Measurements from ENCODE around the gene DDX5. TPM values are rescaled to one million over a fixed set of nuclear protein-coding genes. Genes with fewer than 3 reads are reported as not detected.
"Not testable (repeated sequence)": the region's sequence is repeated elsewhere in the genome, so short reads cannot be mapped to it uniquely, and the experiment has no call there.

Gene DDX5
- total RNA-seq, 1 experiment from 2014 or later, result 798 TPM

DNA sequence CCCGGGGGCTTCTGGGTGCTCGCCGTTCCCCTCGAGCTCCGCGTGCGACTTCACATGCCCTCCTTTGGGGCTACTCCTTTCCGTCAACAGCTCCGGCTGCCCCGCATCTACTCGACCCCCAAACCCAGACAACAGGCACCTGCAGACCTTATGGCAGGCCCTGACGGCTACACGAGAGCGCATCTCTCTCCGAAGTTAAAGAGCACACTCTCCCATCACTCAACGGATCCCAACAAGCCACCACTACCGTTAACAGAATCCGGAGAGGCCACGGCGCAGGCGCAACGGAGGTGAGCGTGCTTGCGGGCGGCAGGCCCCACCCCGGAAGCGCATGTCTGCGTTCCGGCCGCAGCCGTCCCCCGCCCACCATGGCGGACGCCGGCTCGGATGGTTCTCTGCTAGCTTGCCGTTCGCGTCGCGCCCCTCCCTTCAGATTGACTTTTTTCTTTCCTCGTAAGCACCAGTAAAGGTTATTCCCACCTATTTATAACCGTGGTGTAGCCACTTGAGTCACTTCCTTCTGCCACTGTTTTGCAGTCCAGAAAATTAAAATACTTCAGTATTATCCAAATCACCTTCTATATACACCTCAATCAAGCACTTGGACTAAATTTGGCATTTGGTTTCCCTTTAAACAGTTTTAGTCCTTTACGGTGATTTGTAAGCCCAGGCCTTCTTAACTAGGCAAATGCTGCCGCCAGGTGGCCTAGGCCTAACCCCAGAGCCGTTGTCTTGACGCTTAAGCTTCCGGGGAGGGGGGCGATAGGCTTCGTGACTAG is 9.1 kb downstream of the DDX5 start, which contains the start of gene POLG2 (continued):
- TF ChIP-seq, protein P1, sequence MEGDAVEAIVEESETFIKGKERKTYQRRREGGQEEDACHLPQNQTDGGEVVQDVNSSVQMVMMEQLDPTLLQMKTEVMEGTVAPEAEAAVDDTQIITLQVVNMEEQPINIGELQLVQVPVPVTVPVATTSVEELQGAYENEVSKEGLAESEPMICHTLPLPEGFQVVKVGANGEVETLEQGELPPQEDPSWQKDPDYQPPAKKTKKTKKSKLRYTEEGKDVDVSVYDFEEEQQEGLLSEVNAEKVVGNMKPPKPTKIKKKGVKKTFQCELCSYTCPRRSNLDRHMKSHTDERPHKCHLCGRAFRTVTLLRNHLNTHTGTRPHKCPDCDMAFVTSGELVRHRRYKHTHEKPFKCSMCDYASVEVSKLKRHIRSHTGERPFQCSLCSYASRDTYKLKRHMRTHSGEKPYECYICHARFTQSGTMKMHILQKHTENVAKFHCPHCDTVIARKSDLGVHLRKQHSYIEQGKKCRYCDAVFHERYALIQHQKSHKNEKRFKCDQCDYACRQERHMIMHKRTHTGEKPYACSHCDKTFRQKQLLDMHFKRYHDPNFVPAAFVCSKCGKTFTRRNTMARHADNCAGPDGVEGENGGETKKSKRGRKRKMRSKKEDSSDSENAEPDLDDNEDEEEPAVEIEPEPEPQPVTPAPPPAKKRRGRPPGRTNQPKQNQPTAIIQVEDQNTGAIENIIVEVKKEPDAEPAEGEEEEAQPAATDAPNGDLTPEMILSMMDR (IDR thresholded peaks at IDR 0.05 in 2 of 3, conservative IDR thresholded peaks at IDR 0.05 in 1 of 3; ENCODE audit: borderline replicate concordance in 1 of 3, insufficient read depth in 1 of 3, low read depth in 2 of 3, low read length in 2 of 3), result peak; percentile 69 to 81 (median 72); a peak in 5 of 6 replicates

DNA sequence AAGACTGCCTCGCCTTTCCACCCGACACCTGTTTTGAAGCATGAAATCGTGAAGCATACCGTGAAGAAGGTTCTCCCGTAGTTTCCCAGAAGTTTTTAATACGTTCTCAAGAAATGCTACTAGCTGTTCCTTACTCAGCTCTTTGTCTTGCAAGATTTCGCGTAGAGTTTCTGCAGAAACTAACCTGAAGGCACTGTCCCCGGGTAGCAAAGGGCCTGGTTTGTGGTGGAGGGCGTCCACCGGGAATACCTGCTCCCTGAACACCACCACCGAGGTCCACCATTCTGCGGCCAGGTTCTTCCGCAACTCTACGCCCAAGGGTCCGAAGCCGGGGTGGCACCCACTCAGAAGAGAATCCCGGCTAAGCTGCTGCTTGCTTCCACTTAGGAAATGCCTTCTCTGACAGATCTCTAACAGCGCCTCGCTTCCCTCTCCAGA is 9.7 kb downstream of the DDX5 start:
- H3K4me2 ChIP-seq (ENCODE audit: low read length), result peak overlapping the region; percentile 80
- ChIA-PET CTCF (interaction anchor here (1.3 to 4.5 kb wide), 3 partner anchors 10 to 76 kb away, joined by 3 to 68 read pairs (median 14); partner anchors contain the start of genes CEP95 and DDX5), POLR2A (interaction anchor here (0.7 to 8.5 kb wide), 5 partner anchors 9 to 75 kb away, joined by 3 to 119 read pairs (median 4); partner anchors contain the start of genes CEP95 and DDX5), RAD21 (ENCODE audit: low non-redundant PET in 1 of 2, low total read pairs in 2 of 2, uncharacterized antibody in 2 of 2, unreplicated experiment in 2 of 2) (interaction anchor here in 1 of 2 experiments (0.7 to 1.7 kb wide), 3 partner anchors 10 to 76 kb away, joined by 3 to 5 read pairs (median 5); partner anchors contain the start of genes CEP95 and DDX5)
- peak overlapping the region; percentile 79 for H3K27ac ChIP-seq (ENCODE audit: low read depth, low read length)
- ATAC-seq (no peak), DNase-seq (ENCODE audit: low read depth, low spot score) (no peak)
- intact Hi-C loops (cut with micrococcal nuclease), result loop anchor here (5.0 to 10.0 kb wide), 2 partner anchors 166 to 352 kb away; partner anchors contain the start of gene SMURF2
- peak overlapping the region; percentile 73 to 78 for H3K4me3 ChIP-seq (replicated peaks in 1 of 2; ENCODE audit: low read depth in 1 of 2, low read length in 2 of 2)
- H2AFZ ChIP-seq (ENCODE audit: low read depth, low read length, poor library complexity, severe bottlenecking), result no peak overlapping the region
- H3K4me1 ChIP-seq (ENCODE audit: control insufficient read depth in 1 of 2, insufficient read depth in 2 of 2, low read length in 2 of 2), result peaks cover 10 to 50% of the 10 kb centered on the region in 2 experiments; a peak in 3 of 4 replicates
- H3K9ac ChIP-seq (ENCODE audit: low read length), result peak overlapping the region; percentile 77
- H3K9me3 ChIP-seq (ENCODE audit: control insufficient read depth in 1 of 2, insufficient read depth in 1 of 2, low read depth in 1 of 2, low read length in 2 of 2), result no peaks in the 10 kb centered on the region
- no TSS peak for BruUV-seq (replicated peaks)
- H3K36me3 ChIP-seq (ENCODE audit: control insufficient read depth in 1 of 2, insufficient read depth in 2 of 2, low read length in 2 of 2), result peaks cover 29 to 35% of the 10 kb centered on the region in 2 experiments
- H3K9me2 ChIP-seq (ENCODE audit: insufficient read depth), result no peaks in the 10 kb centered on the region
- TF ChIP-seq SP1 (IDR thresholded peaks at IDR 0.05; ENCODE audit: low read depth) (no peak), EZH2phosphoT487 (IDR thresholded peaks at IDR 0.05; ENCODE audit: borderline replicate concordance) (no peak), EGR1 (IDR thresholded peaks at IDR 0.05; ENCODE audit: low read depth) (no peak), TCF7L2 (IDR thresholded peaks at IDR 0.05; ENCODE audit: borderline replicate concordance, extremely low read depth, insufficient read depth, insufficient read length) (no peak)
- TF ChIP-seq, protein P2, sequence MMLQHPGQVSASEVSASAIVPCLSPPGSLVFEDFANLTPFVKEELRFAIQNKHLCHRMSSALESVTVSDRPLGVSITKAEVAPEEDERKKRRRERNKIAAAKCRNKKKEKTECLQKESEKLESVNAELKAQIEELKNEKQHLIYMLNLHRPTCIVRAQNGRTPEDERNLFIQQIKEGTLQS (IDR thresholded peaks at IDR 0.05), result no peak
- TF ChIP-seq, protein P1 (IDR thresholded peaks at IDR 0.05 in 2 of 3, conservative IDR thresholded peaks at IDR 0.05 in 1 of 3; ENCODE audit: borderline replicate concordance in 1 of 3, insufficient read depth in 1 of 3, low read depth in 2 of 3, low read length in 2 of 3), result no peak
- peaks cover 28% of the 10 kb centered on the region; the same call in 1 of the 2 replicates for H4K20me1 ChIP-seq (ENCODE audit: insufficient read depth)
- no peaks in the 10 kb centered on the region for H3K27me3 ChIP-seq (ENCODE audit: insufficient read depth, low read length)
- H3K79me2 ChIP-seq (ENCODE audit: insufficient read depth, low read length), result peaks cover 72% of the 10 kb centered on the region

DNA sequence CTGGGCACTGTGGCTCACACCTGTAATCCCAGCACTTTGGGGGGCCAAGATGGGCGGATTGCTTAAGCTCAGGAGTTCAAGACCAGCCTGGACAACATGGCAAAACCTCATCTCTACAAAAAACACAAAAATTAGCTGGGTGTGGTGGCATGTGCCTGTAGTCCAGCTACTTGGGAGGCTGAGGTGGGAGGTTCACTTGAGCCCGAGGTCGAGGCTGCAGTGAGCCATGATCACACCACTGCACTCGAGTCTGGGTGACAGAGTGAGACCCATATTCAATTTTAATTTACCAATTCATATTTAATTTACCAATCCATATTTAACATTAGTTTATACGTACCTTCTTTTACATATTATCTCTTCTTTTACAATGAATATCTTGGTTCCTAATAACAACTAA is 10.8 kb downstream of the DDX5 start:
- POLR2A ChIA-PET, result interaction anchor here (8.5 kb wide), 1 partner anchor 10 kb away, joined by 119 read pairs; the partner anchor contains the start of genes CEP95 and DDX5
- not testable (repeated sequence) for H3K9ac ChIP-seq (ENCODE audit: low read length)
- H3K36me3 ChIP-seq (ENCODE audit: control insufficient read depth in 1 of 2, insufficient read depth in 2 of 2, low read length in 2 of 2), result peaks cover 24 to 35% of the 10 kb centered on the region in 2 experiments

More for the DNA sequence above, 10.8 kb downstream of the DDX5 start:
- H2AFZ ChIP-seq (ENCODE audit: low read depth, low read length, poor library complexity, severe bottlenecking); BruUV-seq (replicated peaks); H3K27ac ChIP-seq (ENCODE audit: low read depth, low read length); CTCF ChIA-PET; H3K27me3 ChIP-seq (ENCODE audit: insufficient read depth, low read length); H3K9me3 ChIP-seq (ENCODE audit: control insufficient read depth in 1 of 2, insufficient read depth in 1 of 2, low read depth in 1 of 2, low read length in 2 of 2); RAD21 ChIA-PET (ENCODE audit: low non-redundant PET in 1 of 2, low total read pairs in 2 of 2, uncharacterized antibody in 2 of 2, unreplicated experiment in 2 of 2); DNase-seq (ENCODE audit: low read depth, low spot score); ATAC-seq; H3K9me2 ChIP-seq (ENCODE audit: insufficient read depth): not testable (repeated sequence)
- Histone ChIP-seq H3K79me2 (ENCODE audit: insufficient read depth, low read length) (peaks cover 69% of the 10 kb centered on the region), H3K4me1 (ENCODE audit: control insufficient read depth in 1 of 2, insufficient read depth in 2 of 2, low read length in 2 of 2) (peaks cover 10 to 39% of the 10 kb centered on the region in 2 experiments; a peak in 3 of 4 replicates), H4K20me1 (ENCODE audit: insufficient read depth) (peaks cover 25% of the 10 kb centered on the region; the same call in 1 of the 2 replicates), H3K4me3 (replicated peaks in 1 of 2; ENCODE audit: low read depth in 1 of 2, low read length in 2 of 2) (peak overlapping the region in 1 of 2 experiments; percentile 78; a peak in 1 of 4 replicates), H3K4me2 (ENCODE audit: low read length) (peak overlapping the region; percentile 80; the same call in 1 of the 2 replicates)
- intact Hi-C loops (cut with micrococcal nuclease), result loop anchor here (5.0 to 10.0 kb wide), 2 partner anchors 167 to 350 kb away; partner anchors contain the start of gene SMURF2
